ENCODE results near the gene APBA1. TPM values are rescaled to one million over a fixed set of nuclear protein-coding genes. Genes with fewer than 3 reads are reported as not detected.

The APBA1 gene
- total and polyA plus RNA-seq, 4 donors: 0.95 to 8.1 (median 2.8) TPM

DNA sequence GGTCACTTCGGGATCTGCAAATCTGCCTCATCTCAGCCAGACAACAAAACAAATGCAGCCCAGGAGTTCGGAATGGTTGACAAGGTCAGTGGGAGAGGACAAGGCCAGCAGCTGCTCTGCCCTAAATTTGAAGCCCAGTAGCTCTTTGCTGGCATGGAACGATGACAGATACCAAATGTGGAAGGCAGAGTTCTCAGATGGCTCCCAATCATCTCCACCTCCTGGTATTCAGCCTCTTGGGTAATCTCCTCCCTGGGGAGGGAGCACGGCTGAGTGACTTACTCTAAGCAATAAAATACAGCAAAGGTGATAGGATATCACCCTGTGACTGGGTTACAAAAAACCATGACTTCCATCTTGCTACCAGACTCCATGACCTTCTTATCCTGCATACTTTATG is 174.4 kb downstream of the APBA1 start:
- H3K9ac ChIP-seq (ENCODE audit: insufficient read depth in 1 of 2, low read length in 2 of 2): no peak overlapping the region
- H3K4me1 ChIP-seq (ENCODE audit: control insufficient read depth in 5 of 5, insufficient read depth in 5 of 5, low read length in 5 of 5): peaks cover 0 to 3% (median 0%) of the 10 kb centered on the region in 5 donors
- no peak for DNase-seq
- no peaks in the 10 kb centered on the region for H3K36me3 ChIP-seq (ENCODE audit: control insufficient read depth in 4 of 4, insufficient read depth in 4 of 4, low read length in 4 of 4)
- H3K4me3 ChIP-seq: no peak overlapping the region
- no peaks in the 10 kb centered on the region for H3K27me3 ChIP-seq (ENCODE audit: control insufficient read depth in 3 of 3, insufficient read depth in 3 of 3, low read length in 2 of 3)
- H3K27ac ChIP-seq (ENCODE audit: low read depth in 1 of 2, low read length in 1 of 2): no peak overlapping the region
- H3K9me3 ChIP-seq (ENCODE audit: control insufficient read depth in 4 of 4, insufficient read depth in 3 of 4, low read length in 3 of 4): no peaks in the 10 kb centered on the region
- ATAC-seq (ENCODE audit: insufficient read depth, low FRiP score): no peak
- WGBS, 2 donors: 76 to 77% methylated on average over 4 of the region's 4 CpGs
- TF ChIP-seq CTCF (IDR thresholded peaks at IDR 0.05; ENCODE audit: control extremely low read depth, extremely low read depth): no peak

DNA sequence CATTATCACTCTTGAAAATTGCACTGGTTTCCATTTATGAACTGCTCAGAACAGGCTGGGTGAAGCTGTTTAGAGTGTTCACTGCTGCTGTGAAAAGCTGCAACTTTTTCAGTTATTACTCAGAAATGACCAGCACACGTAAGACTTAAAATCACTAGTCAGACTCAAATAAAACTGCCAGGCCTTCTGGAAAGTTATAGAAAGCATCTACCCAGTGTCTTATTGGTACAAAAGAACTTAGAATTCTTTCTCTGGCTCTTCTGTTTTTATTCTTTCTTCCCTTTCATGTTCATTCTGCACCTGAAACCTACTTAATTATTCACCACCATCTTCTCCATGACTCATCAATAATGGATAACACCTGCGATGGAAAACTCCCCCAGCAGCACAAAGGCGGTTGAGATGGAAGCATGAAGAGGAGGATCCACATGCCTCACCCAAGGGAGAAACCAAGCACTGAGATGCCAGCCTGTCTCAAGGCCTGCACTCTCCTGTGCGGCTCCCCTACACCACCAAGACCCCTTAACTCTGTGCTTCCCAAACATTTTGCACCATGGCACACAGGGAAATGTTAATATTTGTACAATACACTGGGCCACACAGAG is 175.2 kb downstream of the APBA1 start:
- H3K27me3 ChIP-seq (ENCODE audit: control insufficient read depth in 3 of 3, insufficient read depth in 3 of 3, low read length in 2 of 3): no peaks in the 10 kb centered on the region
- WGBS, 2 donors: 80 to 95% methylated on average over 4 of the region's 4 CpGs
- H3K27ac ChIP-seq (ENCODE audit: low read depth in 1 of 2, low read length in 1 of 2): no peak overlapping the region
- H3K9ac ChIP-seq (ENCODE audit: insufficient read depth in 1 of 2, low read length in 2 of 2): no peak overlapping the region
- peaks cover 0 to 3% (median 0%) of the 10 kb centered on the region in 5 donors for H3K4me1 ChIP-seq (ENCODE audit: control insufficient read depth in 5 of 5, insufficient read depth in 5 of 5, low read length in 5 of 5)
- H3K36me3 ChIP-seq (ENCODE audit: control insufficient read depth in 4 of 4, insufficient read depth in 4 of 4, low read length in 4 of 4): no peaks in the 10 kb centered on the region
- no peak for TF ChIP-seq CTCF (IDR thresholded peaks at IDR 0.05; ENCODE audit: control extremely low read depth, extremely low read depth)
- ATAC-seq (ENCODE audit: insufficient read depth, low FRiP score) (no peak), DNase-seq (no peak)
- no peak overlapping the region for H3K4me3 ChIP-seq
- H3K9me3 ChIP-seq (ENCODE audit: control insufficient read depth in 4 of 4, insufficient read depth in 3 of 4, low read length in 3 of 4): no peaks in the 10 kb centered on the region

DNA sequence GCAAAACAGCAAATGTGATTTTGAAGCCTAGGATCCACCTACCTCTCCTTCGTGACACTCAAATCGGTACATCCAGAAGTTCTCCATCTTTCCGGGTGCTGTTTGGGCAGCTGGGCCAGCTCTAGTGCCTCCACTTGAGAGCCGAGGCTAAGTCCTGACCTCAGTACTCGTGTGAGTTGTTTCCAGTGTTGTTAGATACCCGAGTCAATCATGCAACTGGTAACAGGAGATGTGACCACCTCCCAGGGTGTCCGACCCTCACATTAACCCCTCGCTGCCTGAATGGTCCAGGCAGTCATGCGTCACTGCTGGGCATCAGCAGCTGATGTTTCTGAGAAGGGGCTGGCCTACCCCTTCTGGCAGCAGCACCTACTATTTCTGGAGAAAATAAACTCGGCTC is 176.9 kb downstream of the APBA1 start:
- no peaks in the 10 kb centered on the region for H3K36me3 ChIP-seq (ENCODE audit: control insufficient read depth in 4 of 4, insufficient read depth in 4 of 4, low read length in 4 of 4)
- peaks cover 0 to 3% (median 0%) of the 10 kb centered on the region in 5 donors for H3K4me1 ChIP-seq (ENCODE audit: control insufficient read depth in 5 of 5, insufficient read depth in 5 of 5, low read length in 5 of 5)
- no peaks in the 10 kb centered on the region for H3K9me3 ChIP-seq (ENCODE audit: control insufficient read depth in 4 of 4, insufficient read depth in 3 of 4, low read length in 3 of 4)
- TF ChIP-seq CTCF (IDR thresholded peaks at IDR 0.05; ENCODE audit: control extremely low read depth, extremely low read depth): no peak
- H3K4me3 ChIP-seq: no peak overlapping the region
- H3K9ac ChIP-seq (ENCODE audit: insufficient read depth in 1 of 2, low read length in 2 of 2): no peak overlapping the region
- DNase-seq (no peak), ATAC-seq (ENCODE audit: insufficient read depth, low FRiP score) (no peak)
- H3K27ac ChIP-seq (ENCODE audit: low read depth in 1 of 2, low read length in 1 of 2): no peak overlapping the region
- WGBS, 2 donors: 71 to 76% methylated on average over 10 of the region's 10 CpGs
- no peaks in the 10 kb centered on the region for H3K27me3 ChIP-seq (ENCODE audit: control insufficient read depth in 3 of 3, insufficient read depth in 3 of 3, low read length in 2 of 3)

DNA sequence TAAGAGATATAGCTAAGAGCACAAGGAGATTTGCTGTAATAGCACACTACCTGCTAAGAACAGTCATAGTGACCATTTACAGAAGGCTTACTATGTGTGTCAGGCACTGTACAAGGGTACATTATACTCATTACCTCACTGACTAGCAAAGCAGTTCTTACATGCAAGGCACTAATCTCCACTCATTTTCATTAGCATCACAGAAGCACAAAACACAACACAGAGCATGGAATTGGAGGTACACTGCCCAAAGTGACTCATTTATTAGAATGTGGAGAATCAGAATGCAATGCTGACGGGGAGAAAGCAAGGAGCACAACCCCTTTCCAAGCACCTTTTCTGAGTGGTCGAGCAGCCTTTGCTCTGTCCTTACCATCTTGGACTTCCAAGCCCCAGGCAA is 177.4 kb downstream of the APBA1 start:
- H3K27ac ChIP-seq (ENCODE audit: low read depth in 1 of 2, low read length in 1 of 2): no peak overlapping the region
- TF ChIP-seq CTCF (IDR thresholded peaks at IDR 0.05; ENCODE audit: control extremely low read depth, extremely low read depth): no peak
- no peak for ATAC-seq (ENCODE audit: insufficient read depth, low FRiP score)
- H3K9ac ChIP-seq (ENCODE audit: insufficient read depth in 1 of 2, low read length in 2 of 2): no peak overlapping the region
- H3K36me3 ChIP-seq (ENCODE audit: control insufficient read depth in 4 of 4, insufficient read depth in 4 of 4, low read length in 4 of 4): no peaks in the 10 kb centered on the region
- no peaks in the 10 kb centered on the region for H3K9me3 ChIP-seq (ENCODE audit: control insufficient read depth in 4 of 4, insufficient read depth in 3 of 4, low read length in 3 of 4)
- H3K4me1 ChIP-seq (ENCODE audit: control insufficient read depth in 5 of 5, insufficient read depth in 5 of 5, low read length in 5 of 5): peaks cover 0 to 3% (median 0%) of the 10 kb centered on the region in 5 donors
- H3K4me3 ChIP-seq: no peak overlapping the region
- H3K27me3 ChIP-seq (ENCODE audit: control insufficient read depth in 3 of 3, insufficient read depth in 3 of 3, low read length in 2 of 3): no peaks in the 10 kb centered on the region
- 77 to 84% methylated on average over 2 of the region's 2 CpGs for WGBS, 2 donors
- no peak for DNase-seq
